A549 (cell line): ENCODE results near the gene COQ2.

ENCODE experiments used
- CHD4 ChIP-seq: fragments of 200-600 bp; sonication (generic); IDR thresholded peaks from 2 replicates; pipeline ENCODE4 v1.6.1; 2016; ENCODE audit warnings: antibody characterized with exemption, mild to moderate bottlenecking, borderline replicate concordance
- EHMT2 ChIP-seq: fragments of 200-600 bp; sonication (generic); IDR thresholded peaks from 2 replicates; pipeline ENCODE4 v1.6.1; 2016; ENCODE audit warnings: antibody characterized with exemption, low read depth, mild to moderate bottlenecking, moderate library complexity
- EP300 ChIP-seq, 2 experiments: fragments of >200 bp; sonication (Bioruptor Twin); formaldehyde crosslinking; IDR thresholded peaks; 2 replicates in 1 of 2; 3 replicates in 1 of 2; pipeline ENCODE4 v1.6.1; 2016 to 2017
- HDAC2 ChIP-seq: fragments of 200-600 bp; sonication (generic); IDR thresholded peaks from 2 replicates; pipeline ENCODE4 v1.6.1; 2016
- HEYL ChIP-seq: fragments of 250-450 bp; sonication (Bioruptor Pico); IDR thresholded peaks from 2 replicates; pipeline ENCODE4 v1.8.0; 2021; ENCODE audit warnings: mild to moderate bottlenecking, moderate library complexity
- NPAS2 ChIP-seq: fragments of 250-450 bp; sonication (Bioruptor Pico); IDR thresholded peaks from 2 replicates; pipeline ENCODE4 v1.8.0; 2022; ENCODE audit warnings: mild to moderate bottlenecking, moderate library complexity, borderline replicate concordance
- POLR2A ChIP-seq: IDR thresholded peaks from 2 replicates; pipeline ENCODE4 v1.6.1; 2012; ENCODE audit warnings: mild to moderate bottlenecking, low read length
- POLR2AphosphoS2 ChIP-seq: conservative IDR thresholded peaks from 2 replicates; pipeline ENCODE4 v1.6.1; 2012; ENCODE audit warnings: low read length, improper control_type of control experiment, inconsistent platforms
- RAD21 ChIP-seq, 2 experiments: fragments of >200 bp in 1 of 2; sonication (Bioruptor Twin) in 1 of 2; formaldehyde crosslinking in 1 of 2; IDR thresholded peaks in 1 of 2; conservative IDR thresholded peaks in 1 of 2; 2 replicates in 1 of 2; 3 replicates in 1 of 2; pipeline ENCODE4 v1.6.1; 2012 to 2018; ENCODE audit warnings: inconsistent platforms in 1 of 2
- TF ChIP-seq, protein P1 (sequence below): fragments of >200 bp; sonication (Bioruptor Twin); formaldehyde crosslinking; IDR thresholded peaks from 3 replicates; pipeline ENCODE4 v1.5.1; 2016
- TF ChIP-seq, protein P2 (sequence below): fragments of 450-650 bp; IDR thresholded peaks from 2 replicates; pipeline ENCODE4 v1.6.1; 2014; ENCODE audit warnings: antibody characterized with exemption
- TF ChIP-seq, protein P3 (sequence below): fragments of 150-350 bp; IDR thresholded peaks from 2 replicates; pipeline ENCODE4 v1.6.1; 2014; ENCODE audit warnings: low read depth, mild to moderate bottlenecking, low read length

GRCh38 chr4:83283181-83283580 is 1.4 kb downstream of the COQ2 start:
- TF ChIP-seq POLR2AphosphoS2 (no peak), HEYL (CRISPR knock-in tag) (no peak), EHMT2 (no peak), POLR2A (no peak), RAD21 (conservative IDR thresholded peaks at IDR 0.05 in 1 of 2, IDR thresholded peaks at IDR 0.05 in 1 of 2) (no peak), CHD4 (no peak), HDAC2 (no peak), EP300 (IDR thresholded peaks at IDR 0.05) (no peak), NPAS2 (CRISPR knock-in tag) (no peak)
- TF ChIP-seq, protein P1, sequence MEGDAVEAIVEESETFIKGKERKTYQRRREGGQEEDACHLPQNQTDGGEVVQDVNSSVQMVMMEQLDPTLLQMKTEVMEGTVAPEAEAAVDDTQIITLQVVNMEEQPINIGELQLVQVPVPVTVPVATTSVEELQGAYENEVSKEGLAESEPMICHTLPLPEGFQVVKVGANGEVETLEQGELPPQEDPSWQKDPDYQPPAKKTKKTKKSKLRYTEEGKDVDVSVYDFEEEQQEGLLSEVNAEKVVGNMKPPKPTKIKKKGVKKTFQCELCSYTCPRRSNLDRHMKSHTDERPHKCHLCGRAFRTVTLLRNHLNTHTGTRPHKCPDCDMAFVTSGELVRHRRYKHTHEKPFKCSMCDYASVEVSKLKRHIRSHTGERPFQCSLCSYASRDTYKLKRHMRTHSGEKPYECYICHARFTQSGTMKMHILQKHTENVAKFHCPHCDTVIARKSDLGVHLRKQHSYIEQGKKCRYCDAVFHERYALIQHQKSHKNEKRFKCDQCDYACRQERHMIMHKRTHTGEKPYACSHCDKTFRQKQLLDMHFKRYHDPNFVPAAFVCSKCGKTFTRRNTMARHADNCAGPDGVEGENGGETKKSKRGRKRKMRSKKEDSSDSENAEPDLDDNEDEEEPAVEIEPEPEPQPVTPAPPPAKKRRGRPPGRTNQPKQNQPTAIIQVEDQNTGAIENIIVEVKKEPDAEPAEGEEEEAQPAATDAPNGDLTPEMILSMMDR = no peak
- TF ChIP-seq, protein P2, sequence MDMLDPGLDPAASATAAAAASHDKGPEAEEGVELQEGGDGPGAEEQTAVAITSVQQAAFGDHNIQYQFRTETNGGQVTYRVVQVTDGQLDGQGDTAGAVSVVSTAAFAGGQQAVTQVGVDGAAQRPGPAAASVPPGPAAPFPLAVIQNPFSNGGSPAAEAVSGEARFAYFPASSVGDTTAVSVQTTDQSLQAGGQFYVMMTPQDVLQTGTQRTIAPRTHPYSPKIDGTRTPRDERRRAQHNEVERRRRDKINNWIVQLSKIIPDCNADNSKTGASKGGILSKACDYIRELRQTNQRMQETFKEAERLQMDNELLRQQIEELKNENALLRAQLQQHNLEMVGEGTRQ = no peak
- TF ChIP-seq, protein P3, sequence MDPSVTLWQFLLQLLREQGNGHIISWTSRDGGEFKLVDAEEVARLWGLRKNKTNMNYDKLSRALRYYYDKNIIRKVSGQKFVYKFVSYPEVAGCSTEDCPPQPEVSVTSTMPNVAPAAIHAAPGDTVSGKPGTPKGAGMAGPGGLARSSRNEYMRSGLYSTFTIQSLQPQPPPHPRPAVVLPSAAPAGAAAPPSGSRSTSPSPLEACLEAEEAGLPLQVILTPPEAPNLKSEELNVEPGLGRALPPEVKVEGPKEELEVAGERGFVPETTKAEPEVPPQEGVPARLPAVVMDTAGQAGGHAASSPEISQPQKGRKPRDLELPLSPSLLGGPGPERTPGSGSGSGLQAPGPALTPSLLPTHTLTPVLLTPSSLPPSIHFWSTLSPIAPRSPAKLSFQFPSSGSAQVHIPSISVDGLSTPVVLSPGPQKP = no peak
